ENCODE measurements around the gene TRIM25. TPM values are rescaled to one million over a fixed set of nuclear protein-coding genes. Genes with fewer than 3 reads are reported as not detected.

Gene TRIM25
- total RNA-seq, 2 donors from 2014 or later: 18.8 to 21.3 TPM

DNA sequence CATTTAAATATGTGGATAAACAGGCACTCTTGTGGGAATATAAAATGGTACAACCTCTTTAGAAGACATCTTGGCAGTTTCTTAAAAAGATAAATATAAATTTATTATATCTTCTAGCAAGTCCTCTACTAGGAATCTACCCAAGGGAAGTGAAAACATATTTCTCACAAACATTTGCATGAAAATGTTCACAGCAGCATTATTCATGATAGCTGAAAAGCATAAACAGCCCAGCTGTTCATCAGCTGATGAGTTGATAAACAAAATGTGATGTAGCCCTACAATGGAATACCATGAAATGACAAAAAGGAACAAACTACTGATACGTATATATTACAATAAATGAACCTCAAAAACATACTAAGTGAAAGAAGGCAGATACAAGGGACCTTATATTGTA is 67.9 kb downstream of the TRIM25 start:
- peaks cover 4% of the 10 kb centered on the region for H3K36me3 ChIP-seq (ENCODE audit: control insufficient read depth, insufficient read depth, low read length)
- no peaks in the 10 kb centered on the region for H3K27me3 ChIP-seq (ENCODE audit: control insufficient read depth, insufficient read depth, low read length, poor library complexity, severe bottlenecking)
- Mint-ChIP-seq H3K9me3 (no peaks in the 10 kb centered on the region), H3K4me1 (no peaks in the 10 kb centered on the region), H3K27me3 (ENCODE audit: insufficient read depth) (no peaks in the 10 kb centered on the region), H3K27ac (no peak overlapping the region), H3K4me3 (no peak overlapping the region), H3K36me3 (ENCODE audit: low read depth) (peaks cover 3% of the 10 kb centered on the region)
- TF ChIP-seq, protein P1, sequence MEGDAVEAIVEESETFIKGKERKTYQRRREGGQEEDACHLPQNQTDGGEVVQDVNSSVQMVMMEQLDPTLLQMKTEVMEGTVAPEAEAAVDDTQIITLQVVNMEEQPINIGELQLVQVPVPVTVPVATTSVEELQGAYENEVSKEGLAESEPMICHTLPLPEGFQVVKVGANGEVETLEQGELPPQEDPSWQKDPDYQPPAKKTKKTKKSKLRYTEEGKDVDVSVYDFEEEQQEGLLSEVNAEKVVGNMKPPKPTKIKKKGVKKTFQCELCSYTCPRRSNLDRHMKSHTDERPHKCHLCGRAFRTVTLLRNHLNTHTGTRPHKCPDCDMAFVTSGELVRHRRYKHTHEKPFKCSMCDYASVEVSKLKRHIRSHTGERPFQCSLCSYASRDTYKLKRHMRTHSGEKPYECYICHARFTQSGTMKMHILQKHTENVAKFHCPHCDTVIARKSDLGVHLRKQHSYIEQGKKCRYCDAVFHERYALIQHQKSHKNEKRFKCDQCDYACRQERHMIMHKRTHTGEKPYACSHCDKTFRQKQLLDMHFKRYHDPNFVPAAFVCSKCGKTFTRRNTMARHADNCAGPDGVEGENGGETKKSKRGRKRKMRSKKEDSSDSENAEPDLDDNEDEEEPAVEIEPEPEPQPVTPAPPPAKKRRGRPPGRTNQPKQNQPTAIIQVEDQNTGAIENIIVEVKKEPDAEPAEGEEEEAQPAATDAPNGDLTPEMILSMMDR (conservative IDR thresholded peaks at IDR 0.05): no peak
- H3K27ac ChIP-seq (ENCODE audit: low read depth, low read length): no peak overlapping the region
- H3K4me1 ChIP-seq (ENCODE audit: control insufficient read depth, insufficient read depth, low read length): no peaks in the 10 kb centered on the region
- DNase-seq: no peak
- no peak overlapping the region for H3K9ac ChIP-seq (ENCODE audit: extremely low read depth, low read length, poor library complexity, severe bottlenecking)
- no peaks in the 10 kb centered on the region for H3K9me3 ChIP-seq (ENCODE audit: control insufficient read depth, low read length)
- WGBS, 2 experiments (ENCODE audit: insufficient coverage in 1 of 2, insufficient read length in 1 of 2): no CpG with 5 or more reads among the region's 1 CpG
- no peak overlapping the region for H3K4me3 ChIP-seq (ENCODE audit: low read length)

DNA sequence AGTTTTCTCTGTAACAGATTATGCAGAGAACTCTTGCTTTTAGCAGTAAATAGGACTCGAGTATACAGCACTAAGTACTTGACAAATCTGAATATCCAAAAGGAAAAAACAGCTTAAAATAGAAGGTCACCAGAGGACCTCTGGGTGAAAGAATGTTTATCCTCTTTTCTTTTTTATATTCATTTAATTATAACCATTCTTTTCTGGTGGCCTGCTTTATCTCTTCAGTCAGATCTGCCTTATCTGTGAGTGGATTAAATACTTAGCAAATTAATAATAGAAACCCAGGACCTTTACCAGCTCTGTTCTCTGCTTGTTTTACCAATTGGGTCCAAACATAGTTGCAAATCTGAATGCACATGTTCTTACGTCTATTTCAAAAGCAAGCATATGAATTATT is 71.3 kb downstream of the TRIM25 start:
- no peak overlapping the region for H3K27ac ChIP-seq (ENCODE audit: low read depth, low read length)
- H3K36me3 ChIP-seq (ENCODE audit: control insufficient read depth, insufficient read depth, low read length): peaks cover 7% of the 10 kb centered on the region
- no peak for DNase-seq
- TF ChIP-seq, protein P1 (conservative IDR thresholded peaks at IDR 0.05): no peak
- Mint-ChIP-seq H3K27ac (no peak overlapping the region), H3K4me1 (no peaks in the 10 kb centered on the region), H3K9me3 (no peaks in the 10 kb centered on the region), H3K36me3 (ENCODE audit: low read depth) (no peaks in the 10 kb centered on the region), H3K27me3 (ENCODE audit: insufficient read depth) (no peaks in the 10 kb centered on the region), H3K4me3 (no peak overlapping the region)
- H3K9ac ChIP-seq (ENCODE audit: extremely low read depth, low read length, poor library complexity, severe bottlenecking): no peak overlapping the region
- no peaks in the 10 kb centered on the region for H3K9me3 ChIP-seq (ENCODE audit: control insufficient read depth, low read length)
- no peaks in the 10 kb centered on the region for H3K4me1 ChIP-seq (ENCODE audit: control insufficient read depth, insufficient read depth, low read length)
- WGBS, 2 experiments (ENCODE audit: insufficient coverage in 1 of 2, insufficient read length in 1 of 2): 85 to 95% methylated on average over 1 to 2 of the region's 2 CpGs
- H3K27me3 ChIP-seq (ENCODE audit: control insufficient read depth, insufficient read depth, low read length, poor library complexity, severe bottlenecking): no peaks in the 10 kb centered on the region
- no peak overlapping the region for H3K4me3 ChIP-seq (ENCODE audit: low read length)

DNA sequence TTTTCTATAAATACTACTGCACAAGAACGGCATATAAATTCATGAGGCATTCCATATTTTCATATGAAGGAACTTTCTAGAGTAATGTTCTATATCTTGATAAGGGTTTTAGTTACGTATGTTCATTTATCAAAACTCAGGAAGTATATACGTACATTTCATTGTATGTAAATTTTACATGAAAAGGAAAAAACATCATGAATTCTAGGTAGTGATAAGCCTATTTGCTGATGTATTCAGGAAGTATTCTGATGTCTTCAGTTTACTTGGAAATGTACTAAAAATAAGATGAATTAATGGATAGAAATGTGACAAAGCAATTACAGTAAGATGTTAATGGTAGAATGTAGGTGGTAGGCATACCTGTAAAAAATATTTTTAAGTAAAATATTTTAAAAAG is 75.2 kb downstream of the TRIM25 start:
- Mint-ChIP-seq H3K36me3 (ENCODE audit: low read depth) (no peaks in the 10 kb centered on the region), H3K27me3 (ENCODE audit: insufficient read depth) (peaks cover 16% of the 10 kb centered on the region), H3K9me3 (no peaks in the 10 kb centered on the region), H3K27ac (no peak overlapping the region), H3K4me3 (no peak overlapping the region), H3K4me1 (peaks cover 8% of the 10 kb centered on the region)
- Histone ChIP-seq H3K4me1 (ENCODE audit: control insufficient read depth, insufficient read depth, low read length) (no peaks in the 10 kb centered on the region), H3K27me3 (ENCODE audit: control insufficient read depth, insufficient read depth, low read length, poor library complexity, severe bottlenecking) (peaks cover 20% of the 10 kb centered on the region), H3K36me3 (ENCODE audit: control insufficient read depth, insufficient read depth, low read length) (peaks cover 4% of the 10 kb centered on the region), H3K9me3 (ENCODE audit: control insufficient read depth, low read length) (no peaks in the 10 kb centered on the region), H3K4me3 (ENCODE audit: low read length) (no peak overlapping the region), H3K27ac (ENCODE audit: low read depth, low read length) (no peak overlapping the region), H3K9ac (ENCODE audit: extremely low read depth, low read length, poor library complexity, severe bottlenecking) (no peak overlapping the region)
- TF ChIP-seq, protein P1 (conservative IDR thresholded peaks at IDR 0.05): no peak
- DNase-seq: no peak
- 95 to 100% methylated on average over 2 of the region's 3 CpGs for WGBS, 2 experiments (ENCODE audit: insufficient coverage in 1 of 2, insufficient read length in 1 of 2)

Other genes with a start within 250 kb of the TRIM25 start
- gene C17orf67, start 80.1 kb downstream of the TRIM25 start, total RNA-seq: 1 to 10 TPM; 1.2 to 1.5 TPM
- 1 to 10 TPM; 3.5 to 7.1 TPM for gene DGKE, start 79.9 kb downstream of the TRIM25 start, total RNA-seq
- 10 to 100 TPM; 18.2 to 19.2 TPM for gene COIL, start 47.0 kb upstream of the TRIM25 start, total RNA-seq
- gene SCPEP1, start 64.1 kb upstream of the TRIM25 start, total RNA-seq: 10 to 100 TPM; 28.5 to 30.8 TPM
- gene AKAP1, start 171.2 kb upstream of the TRIM25 start, total RNA-seq: 10 to 100 TPM; 11.6 to 18.5 TPM

Data from endodermal cell (in vitro differentiated cells).